B cell (primary cell): Measurements from ENCODE around the gene HOXA5. TPM values are rescaled to one million over a fixed set of nuclear protein-coding genes. Genes with fewer than 3 reads are reported as not detected.

Source experiments
- ATAC-seq: fragments of 200-7000 bp; cut with Tn5 transposase; one replicate; pipeline ENCODE4 v1.10.0; 2021; ENCODE audit warnings: low read depth, mild to moderate bottlenecking, moderate number of reproducible peaks, moderate library complexity
- CTCF ChIA-PET: fragments of 350-600 bp; sonication (Branson Sonifier 250); formaldehyde crosslinking; loops from one replicate; lab custom pipeline; 2021; ENCODE audit warnings: antibody characterized with exemption, inconsistent platforms; lab: Charles Lee
- POLR2A ChIA-PET: fragments of 350-600 bp; sonication (Branson Sonifier 250); formaldehyde crosslinking; loops from one replicate; lab custom pipeline; 2021; ENCODE audit warnings: antibody characterized with exemption; lab: Charles Lee
- DNase-seq: peaks from one replicate; pipeline ENCODE4 v3.0.0; 2013
- H2AFZ ChIP-seq: 2 replicates; pipeline ENCODE4 v1.6.1; 2012; ENCODE audit warnings: mild to moderate bottlenecking, low read depth, low read length; ENCODE audit not compliant: insufficient read depth, poor library complexity, severe bottlenecking
- H3K27ac ChIP-seq, 2 donors: 1 replicate in 1 of 2; 2 replicates in 1 of 2; pipeline ENCODE4 v1.5.1; 2012 to 2013; ENCODE audit warnings: low read length in 2 of 2, mild to moderate bottlenecking in 2 of 2, moderate library complexity in 1 of 2
- H3K27me3 ChIP-seq, 4 experiments: fragments of 200-600 bp in 1 of 4; sonication (generic) in 1 of 4; replicated peaks in 1 of 4; 1 replicate in 2 of 4; 2 replicates in 2 of 4; pipeline versions ENCODE4 v1.6.1 to v1.7.0; 2013 to 2016; ENCODE audit warnings: low read length in 3 of 4, mild to moderate bottlenecking in 2 of 4, mixed read lengths in 1 of 4, moderate library complexity in 1 of 4; ENCODE audit not compliant: insufficient read depth in 4 of 4, control insufficient read depth in 3 of 4; ENCODE audit errors: control extremely low read depth in 1 of 4
- H3K36me3 ChIP-seq, 2 experiments: replicated peaks in 1 of 2; 1 replicate in 1 of 2; 2 replicates in 1 of 2; pipeline versions ENCODE4 v1.6.1 to v1.7.1; 2013; ENCODE audit warnings: low read length in 1 of 2; ENCODE audit not compliant: insufficient read depth in 2 of 2, control insufficient read depth in 1 of 2; ENCODE audit errors: control extremely low read depth in 1 of 2, extremely low read depth in 1 of 2
- H3K4me1 ChIP-seq, 2 donors: fragments of 200-600 bp in 1 of 2; sonication (generic) in 1 of 2; 1 replicate in 1 of 2; 2 replicates in 1 of 2; pipeline versions ENCODE4 v1.5.1 to v1.6.1; 2013 to 2017; ENCODE audit warnings: low read length in 2 of 2; ENCODE audit not compliant: control insufficient read depth in 2 of 2, insufficient read depth in 2 of 2
- H3K4me2 ChIP-seq: replicated peaks from 2 replicates; pipeline ENCODE3; 2012; ENCODE audit warnings: mild to moderate bottlenecking, low read depth, low read length; ENCODE audit not compliant: poor library complexity, severe bottlenecking
- H3K4me3 ChIP-seq, 5 experiments: fragments of 200-600 bp in 1 of 5; sonication (generic) in 1 of 5; 1 replicate in 3 of 5; 2 replicates in 2 of 5; pipeline versions ENCODE4 v1.5.1 to v1.7.0; 2011 to 2016; ENCODE audit warnings: low read length in 4 of 5, mild to moderate bottlenecking in 4 of 5, low read depth in 2 of 5, control low read depth in 1 of 5, moderate library complexity in 1 of 5; ENCODE audit not compliant: insufficient read depth in 1 of 5; ENCODE audit errors: control extremely low read depth in 1 of 5, extremely low read depth in 1 of 5
- H3K79me2 ChIP-seq: fragments of 200-600 bp; sonication (generic); one replicate; pipeline ENCODE4 v1.6.0; 2016; ENCODE audit warnings: low read length; ENCODE audit not compliant: control insufficient read depth, insufficient read depth
- H3K9ac ChIP-seq: fragments of 200-600 bp; sonication (generic); 2 replicates; pipeline ENCODE4 v1.6.1; 2017; ENCODE audit warnings: mild to moderate bottlenecking, low read length, moderate library complexity
- H3K9me3 ChIP-seq, 3 donors: one replicate each; pipeline versions ENCODE4 v1.6.1 to v1.7.1; 2013; ENCODE audit warnings: low read length in 2 of 3; ENCODE audit not compliant: control insufficient read depth in 2 of 3, insufficient read depth in 1 of 3; ENCODE audit errors: control extremely low read depth in 1 of 3
- H4K20me1 ChIP-seq: 2 replicates; pipeline ENCODE4 v1.6.0; 2012; ENCODE audit warnings: mild to moderate bottlenecking, low read length; ENCODE audit not compliant: insufficient read depth, control insufficient read depth, poor library complexity, severe bottlenecking
- H3K27ac Mint-ChIP-seq: one replicate; pipeline ENCODE4 v1.8.0; 2021; ENCODE audit warnings: mixed read lengths
- H3K27me3 Mint-ChIP-seq: one replicate; pipeline ENCODE4 v1.8.0; 2021; ENCODE audit warnings: mixed read lengths
- H3K4me1 Mint-ChIP-seq: one replicate; pipeline ENCODE4 v1.8.0; 2021; ENCODE audit warnings: mixed read lengths
- H3K4me3 Mint-ChIP-seq: one replicate; pipeline ENCODE4 v1.8.0; 2021; ENCODE audit warnings: mixed read lengths
- H3K9me3 Mint-ChIP-seq: one replicate; pipeline ENCODE4 v1.8.0; 2022; ENCODE audit warnings: mixed read lengths; ENCODE audit not compliant: insufficient read depth
- EZH2 ChIP-seq: IDR thresholded peaks from 2 replicates; pipeline ENCODE4 v1.6.1; 2012; ENCODE audit warnings: borderline replicate concordance, low read depth, mild to moderate bottlenecking, moderate library complexity, low read length; ENCODE audit not compliant: insufficient read depth, poor library complexity, severe bottlenecking
- WGBS: methylation state at CpG from one replicate; pipeline ENCODE4 v1.1.5; 2013; ENCODE audit warnings: missing lambda C conversion rate; ENCODE audit not compliant: insufficient coverage; 5-methylcytosine and 5-hydroxymethylcytosine counted together
- intact Hi-C: fragments of 100-400 bp; cut with micrococcal nuclease; formaldehyde crosslinking; loops from one replicate; pipeline ENCODE4 v1.10.0; 2022
- polyA plus RNA-seq: library from polyadenylated mRNA; depleted of rRNA; stranded (reverse); fragments of >200 nt; gene quantifications from 2 replicates; pipeline ENCODE4 v1.2.3, GENCODE V29; 2012
- total RNA-seq, 2 donors: library from RNA; stranded (reverse); fragments of 120-200 nt in 1 of 2; gene quantifications; 1 replicate in 1 of 2; 2 replicates in 1 of 2; pipeline versions ENCODE4 v1.2.3 to v1.2.4, GENCODE V29; 2013 to 2022
- TF ChIP-seq, protein P1 (sequence below): fragments of 200-600 bp; IDR thresholded peaks from one replicate; pipeline ENCODE4 v1.8.0; 2022; ENCODE audit warnings: antibody characterized with exemption, mild to moderate bottlenecking

The HOXA5 gene
- total and polyA plus RNA-seq, 2 donors (not counting 1 experiment from before 2014, with no cell fraction given) = not detected

DNA sequence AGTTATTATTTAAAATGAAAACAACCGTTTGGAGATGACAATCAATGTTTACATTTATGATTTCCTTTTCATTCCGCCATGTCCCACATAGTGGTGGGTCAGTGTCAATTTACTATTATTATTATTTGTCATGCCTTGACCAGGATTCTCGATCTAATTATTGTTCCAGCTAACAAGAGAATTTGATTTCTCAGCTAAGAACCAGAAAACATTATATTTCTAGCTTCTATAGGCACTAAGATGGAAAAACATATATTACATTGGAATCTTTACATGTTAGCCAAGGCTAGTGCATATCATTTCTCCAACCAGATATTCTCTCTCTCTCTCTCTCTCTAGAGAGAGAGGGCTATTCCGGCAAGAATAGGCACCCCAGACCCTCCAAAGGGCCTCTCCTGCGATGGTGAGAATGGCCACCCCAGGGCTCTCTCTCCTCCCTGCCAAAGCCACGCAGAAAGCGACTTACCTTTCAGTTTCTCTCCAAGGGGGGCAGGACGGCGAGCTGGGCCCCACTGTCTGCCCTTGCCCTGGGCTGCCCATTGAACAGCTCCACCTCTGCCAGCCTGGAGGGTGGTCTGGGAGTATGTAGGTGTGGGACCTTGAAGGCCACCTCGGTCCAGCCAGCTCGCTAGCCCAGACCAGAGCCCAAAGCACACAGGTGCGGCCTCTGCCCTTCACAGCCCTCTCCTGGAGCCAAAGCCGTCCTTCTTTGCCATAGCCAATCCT is 6.5 kb upstream of the HOXA5 start:
- WGBS = 14% methylated on average over 10 of the region's 13 CpGs
- H3K9ac ChIP-seq = peak overlapping the region; percentile 30
- no peak overlapping the region for H3K27ac ChIP-seq
- H3K4me1 Mint-ChIP-seq = peaks cover 41% of the 10 kb centered on the region
- peaks cover 0 to 84% (median 6%) of the 10 kb centered on the region in 3 donors for H3K9me3 ChIP-seq
- no peaks in the 10 kb centered on the region for H3K9me3 Mint-ChIP-seq
- no peak for ATAC-seq
- intact Hi-C loops = loop anchor here (2.0 to 5.0 kb wide), 2 partner anchors 37 to 771 kb away; partner anchors contain the start of gene HOXA11
- H2AFZ ChIP-seq = no peak overlapping the region
- H3K79me2 ChIP-seq = no peaks in the 10 kb centered on the region
- ChIA-PET CTCF (interaction anchor here (0.6 to 6.9 kb wide), 21 partner anchors 9 to 1298 kb away, joined by 3 to 52 read pairs (median 3); no protein-coding TSS in a partner anchor), POLR2A (interaction anchor here (1.0 kb wide), 1 partner anchor 23 kb away, joined by 3 read pairs; no protein-coding TSS in a partner anchor)
- H3K27me3 Mint-ChIP-seq = peaks cover 71% of the 10 kb centered on the region
- TF ChIP-seq EZH2 = no peak
- TF ChIP-seq, protein P1, sequence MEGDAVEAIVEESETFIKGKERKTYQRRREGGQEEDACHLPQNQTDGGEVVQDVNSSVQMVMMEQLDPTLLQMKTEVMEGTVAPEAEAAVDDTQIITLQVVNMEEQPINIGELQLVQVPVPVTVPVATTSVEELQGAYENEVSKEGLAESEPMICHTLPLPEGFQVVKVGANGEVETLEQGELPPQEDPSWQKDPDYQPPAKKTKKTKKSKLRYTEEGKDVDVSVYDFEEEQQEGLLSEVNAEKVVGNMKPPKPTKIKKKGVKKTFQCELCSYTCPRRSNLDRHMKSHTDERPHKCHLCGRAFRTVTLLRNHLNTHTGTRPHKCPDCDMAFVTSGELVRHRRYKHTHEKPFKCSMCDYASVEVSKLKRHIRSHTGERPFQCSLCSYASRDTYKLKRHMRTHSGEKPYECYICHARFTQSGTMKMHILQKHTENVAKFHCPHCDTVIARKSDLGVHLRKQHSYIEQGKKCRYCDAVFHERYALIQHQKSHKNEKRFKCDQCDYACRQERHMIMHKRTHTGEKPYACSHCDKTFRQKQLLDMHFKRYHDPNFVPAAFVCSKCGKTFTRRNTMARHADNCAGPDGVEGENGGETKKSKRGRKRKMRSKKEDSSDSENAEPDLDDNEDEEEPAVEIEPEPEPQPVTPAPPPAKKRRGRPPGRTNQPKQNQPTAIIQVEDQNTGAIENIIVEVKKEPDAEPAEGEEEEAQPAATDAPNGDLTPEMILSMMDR = no peak
- H3K27ac Mint-ChIP-seq = no peak overlapping the region
- H3K4me1 ChIP-seq = peaks cover 55 to 67% of the 10 kb centered on the region in 2 donors
- peak overlapping the region in 3 of 5 experiments; percentile 4 to 48 (median 33) for H3K4me3 ChIP-seq
- peak overlapping the region; percentile 59 for H3K4me3 Mint-ChIP-seq
- H3K4me2 ChIP-seq = peak overlapping the region; percentile 79
- H3K27me3 ChIP-seq = peaks cover 0 to 98% (median 81%) of the 10 kb centered on the region in 4 experiments
- no peak for DNase-seq
- no peaks in the 10 kb centered on the region for H3K36me3 ChIP-seq
- H4K20me1 ChIP-seq = peaks cover 10% of the 10 kb centered on the region
